ENCODE measurements around the gene ATP5F1C. TPM values are rescaled to one million over a fixed set of nuclear protein-coding genes. Genes with fewer than 3 reads are reported as not detected.
"Not testable (repeated sequence)": the region's sequence is repeated elsewhere in the genome, so short reads cannot be mapped to it uniquely, and the experiment has no call there.

Gene ATP5F1C
- total RNA-seq, 1 experiment from 2014 or later, result 280 TPM

- Histone ChIP-seq H4K91ac (ENCODE audit: insufficient read length, low read depth, low read length) (no peak overlapping the region), H4K5ac (ENCODE audit: insufficient read length, low read depth, low read length) (no peak overlapping the region), H2BK12ac (ENCODE audit: insufficient read length, low read depth, low read length) (no peak overlapping the region), H3K23ac (ENCODE audit: insufficient read length, low read depth, low read length) (no peak overlapping the region), H2BK20ac (ENCODE audit: low read depth, low read length, poor library complexity, severe bottlenecking) (no peak overlapping the region), H4K8ac (replicated peaks; ENCODE audit: insufficient read length, low read depth, low read length) (no peak overlapping the region), H2BK120ac (ENCODE audit: low read depth, low read length, poor library complexity, severe bottlenecking) (no peak overlapping the region), H4K20me1 (ENCODE audit: control insufficient read depth, insufficient read depth, insufficient read length) (no peaks in the 10 kb centered on the region), H3K27ac (ENCODE audit: insufficient read length, low read depth, low read length) (no peak overlapping the region), H3K27me3 (ENCODE audit: insufficient read depth, low read length) (no peaks in the 10 kb centered on the region), H3K23me2 (ENCODE audit: insufficient read length, low read depth, low read length, poor library complexity, severe bottlenecking) (no peaks in the 10 kb centered on the region), H3K4ac (ENCODE audit: low read depth, low read length) (no peak overlapping the region), H2BK5ac (ENCODE audit: insufficient read length, low read length) (no peak overlapping the region), H3K9me3 (ENCODE audit: control insufficient read depth, low read depth, low read length) (no peaks in the 10 kb centered on the region), H2BK15ac (ENCODE audit: low read depth, low read length) (no peak overlapping the region), H3K18ac (ENCODE audit: insufficient read length, low read depth, low read length) (no peak overlapping the region), H3K4me2 (ENCODE audit: insufficient read depth, insufficient read length, low read length) (no peak overlapping the region), H3K79me2 (ENCODE audit: insufficient read depth, low read length) (no peaks in the 10 kb centered on the region), H3K9ac (ENCODE audit: extremely low read depth, insufficient read length, low read length) (no peak overlapping the region), H3K4me1 (ENCODE audit: insufficient read depth, low read length) (no peaks in the 10 kb centered on the region), H3K79me1 (ENCODE audit: insufficient read depth, low read depth, low read length, poor library complexity, severe bottlenecking) (no peaks in the 10 kb centered on the region), H3K14ac (ENCODE audit: insufficient read depth, low read length) (no peak overlapping the region), H2AFZ (ENCODE audit: low read length) (no peak overlapping the region), H2AK5ac (ENCODE audit: insufficient read length, low read length) (no peak overlapping the region), H3K56ac (ENCODE audit: insufficient read length, low read depth, low read length) (no peak overlapping the region), H3T11ph (ENCODE audit: low read length) (no peak overlapping the region)
- Mint-ChIP-seq H3K9me3 (no peaks in the 10 kb centered on the region), H3K4me3 (no peak overlapping the region), H3K36me3 (ENCODE audit: insufficient read depth in 1 of 3, low read depth in 3 of 3) (no peaks in the 10 kb centered on the region), H3K4me1 (no peaks in the 10 kb centered on the region), H3K27ac (no peak overlapping the region), H3K27me3 (ENCODE audit: low read depth) (peaks cover 2% of the 10 kb centered on the region; the same call in 1 of the 2 replicates)
- no peak for DNase-seq
- no peak for TF ChIP-seq CTCF (conservative IDR thresholded peaks at IDR 0.05)
- no CpG with 5 or more reads among the region's 8 CpGs for WGBS (ENCODE audit: extremely low coverage, insufficient read length, low lambda C conversion rate)
Observed at GRCh38 chr10:7744307-7744706, 43.7 kb upstream of the ATP5F1C start.

GRCh38 chr10:7748637-7749036 is 39.3 kb upstream of the ATP5F1C start:
- not testable (repeated sequence) for H4K20me1 ChIP-seq (ENCODE audit: control insufficient read depth, insufficient read depth, insufficient read length); H3K9me3 Mint-ChIP-seq; H2BK20ac ChIP-seq (ENCODE audit: low read depth, low read length, poor library complexity, severe bottlenecking); H3K79me2 ChIP-seq (ENCODE audit: insufficient read depth, low read length); H3K4ac ChIP-seq (ENCODE audit: low read depth, low read length); H3K27me3 Mint-ChIP-seq (ENCODE audit: low read depth); H3K9ac ChIP-seq (ENCODE audit: extremely low read depth, insufficient read length, low read length); H3K18ac ChIP-seq (ENCODE audit: insufficient read length, low read depth, low read length); H4K5ac ChIP-seq (ENCODE audit: insufficient read length, low read depth, low read length); H2BK5ac ChIP-seq (ENCODE audit: insufficient read length, low read length); H4K91ac ChIP-seq (ENCODE audit: insufficient read length, low read depth, low read length); H4K8ac ChIP-seq (replicated peaks; ENCODE audit: insufficient read length, low read depth, low read length); H3K79me1 ChIP-seq (ENCODE audit: insufficient read depth, low read depth, low read length, poor library complexity, severe bottlenecking); DNase-seq; H3K4me1 ChIP-seq (ENCODE audit: insufficient read depth, low read length); H3K4me1 Mint-ChIP-seq; H2BK120ac ChIP-seq (ENCODE audit: low read depth, low read length, poor library complexity, severe bottlenecking); H3K23ac ChIP-seq (ENCODE audit: insufficient read length, low read depth, low read length); H2AK5ac ChIP-seq (ENCODE audit: insufficient read length, low read length); H3K14ac ChIP-seq (ENCODE audit: insufficient read depth, low read length); H3K9me3 ChIP-seq (ENCODE audit: control insufficient read depth, low read depth, low read length); H3K27ac ChIP-seq (ENCODE audit: insufficient read length, low read depth, low read length); H3K27me3 ChIP-seq (ENCODE audit: insufficient read depth, low read length); H2AFZ ChIP-seq (ENCODE audit: low read length); H2BK15ac ChIP-seq (ENCODE audit: low read depth, low read length); H2BK12ac ChIP-seq (ENCODE audit: insufficient read length, low read depth, low read length); H3K56ac ChIP-seq (ENCODE audit: insufficient read length, low read depth, low read length); H3K23me2 ChIP-seq (ENCODE audit: insufficient read length, low read depth, low read length, poor library complexity, severe bottlenecking); H3T11ph ChIP-seq (ENCODE audit: low read length); H3K4me2 ChIP-seq (ENCODE audit: insufficient read depth, insufficient read length, low read length); H3K4me3 Mint-ChIP-seq
- peaks cover 5 to 19% (median 17%) of the 10 kb centered on the region in 3 experiments; a peak in 6 of 7 replicates for H3K36me3 Mint-ChIP-seq (ENCODE audit: insufficient read depth in 1 of 3, low read depth in 3 of 3)
- WGBS (ENCODE audit: extremely low coverage, insufficient read length, low lambda C conversion rate), result no CpG with 5 or more reads among the region's 7 CpGs
- peak overlapping the region in 1 of 3 experiments; percentile 12; a peak in 2 of 7 replicates for H3K27ac Mint-ChIP-seq

Measured in H9 (cell line).